Spleen (tissue), 7 donors: Measurements from ENCODE around the gene EHHADH.

Experiments used
- CTCF ChIP-seq, 11 experiments: fragments of 200-600 bp in 7 of 11; fragments of 450-650 bp in 4 of 11; sonication (generic) in 4 of 11; IDR thresholded peaks in 8 of 11; conservative IDR thresholded peaks in 3 of 11; 1 replicate in 7 of 11; 2 replicates in 4 of 11; pipeline versions ENCODE4 v1.4.0 to v1.8.0; 2016 to 2021; ENCODE audit warnings: antibody characterized with exemption in 11 of 11, inconsistent platforms in 4 of 11, mild to moderate bottlenecking in 1 of 11
- POLR2A ChIP-seq, 3 donors: fragments of 450-650 bp; IDR thresholded peaks; one replicate each; pipeline ENCODE4 v1.5.1; 2017; ENCODE audit warnings: antibody characterized with exemption in 3 of 3, mild to moderate bottlenecking in 1 of 3
- POLR2AphosphoS5 ChIP-seq, 3 donors: sonication (generic); formaldehyde crosslinking; IDR thresholded peaks; one replicate each; pipeline ENCODE4 v1.5.1; 2017; ENCODE audit warnings: antibody characterized with exemption in 3 of 3
- donor health status: DM: no; HTN: no; CAD: no; lungs with moderate emphysema.
- donor health status: DM: no; HTN: no; CAD: no.
- donor health status: DM: no; HTN: no; CAD: no.

GRCh38 chr3:185210621-185211142, 43.2 kb downstream of the EHHADH start:
- TF ChIP-seq POLR2AphosphoS5 (IDR thresholded peaks at IDR 0.05): no peak
- TF ChIP-seq CTCF (IDR thresholded peaks at IDR 0.05 in 8 of 11, conservative IDR thresholded peaks at IDR 0.05 in 3 of 11): no peak
- no peak for TF ChIP-seq POLR2A (IDR thresholded peaks at IDR 0.05)
